HCT116 (cell line): ENCODE data around the gene MLYCD. TPM values are rescaled to one million over a fixed set of nuclear protein-coding genes. Genes with fewer than 3 reads are reported as not detected.

ENCODE experiments used
- ATAC-seq: fragments of 200-7000 bp; cut with Tn5 transposase; 2 replicates; pipeline ENCODE4 v1.9.1; 2020; ENCODE audit warnings: mild to moderate bottlenecking, moderate library complexity
- BruUV-seq: library from RNA; stranded (reverse); fragments of 400-500 nt; replicated peaks from 2 replicates; lab custom pipeline; 2021; lab: Mats Ljungman, UMichigan
- CTCF ChIA-PET: fragments of 300-600 bp; sonication (Branson Sonifier 250); formaldehyde crosslinking; loops from one replicate; lab custom pipeline; 2021; ENCODE audit warnings: antibody characterized with exemption; lab: Charles Lee
- POLR2A ChIA-PET: fragments of 300-600, 350-600 bp; sonication (Branson Sonifier 250); formaldehyde crosslinking; loops from one replicate; lab custom pipeline; 2021; ENCODE audit warnings: antibody characterized with exemption; lab: Charles Lee
- RAD21 ChIA-PET, 2 experiments: fragments of 300-600 bp; sonication (Branson Sonifier 250); formaldehyde crosslinking; loops; one replicate each; lab custom pipeline; 2023; ENCODE audit warnings: low total read pairs in 2 of 2; ENCODE audit not compliant: uncharacterized antibody in 2 of 2, unreplicated experiment in 2 of 2, low non-redundant PET in 1 of 2; lab: Charles Lee
- DNase-seq: peaks from one replicate; pipeline ENCODE4 v3.0.0-alpha.2; 2010; ENCODE audit warnings: low read depth, low spot score
- H2AFZ ChIP-seq: fragments of 200-600 bp; shearing (Covaris generic), sonication (generic); 2 replicates; pipeline ENCODE4 v1.6.1; 2017; ENCODE audit warnings: low read depth, mixed run types, mixed read lengths, antibody characterized with exemption, low read length; ENCODE audit not compliant: poor library complexity, severe bottlenecking
- H3K27ac ChIP-seq: 2 replicates; pipeline ENCODE4 v1.5.1; 2012; ENCODE audit warnings: low read depth, low read length
- H3K27me3 ChIP-seq: fragments of 200-600 bp; sonication (generic); 2 replicates; pipeline ENCODE4 v1.6.1; 2016; ENCODE audit warnings: mixed run types, low read length, mixed read lengths; ENCODE audit not compliant: insufficient read depth
- H3K36me3 ChIP-seq, 2 experiments: fragments of 200-500 bp in 1 of 2; fragments of 200-600 bp in 1 of 2; sonication (Bioruptor generic) in 1 of 2; sonication (generic) in 1 of 2; 2 replicates each; pipeline versions ENCODE4 v1.5.1 to v1.6.1; 2014 to 2016; ENCODE audit warnings: low read length in 2 of 2, inconsistent platforms in 1 of 2, mixed read lengths in 1 of 2, mixed run types in 1 of 2; ENCODE audit not compliant: insufficient read depth in 2 of 2, control insufficient read depth in 1 of 2
- H3K4me1 ChIP-seq, 2 experiments: fragments of 200-600 bp in 1 of 2; sonication (generic) in 1 of 2; 2 replicates each; pipeline versions ENCODE4 v1.5.1 to v1.6.1; 2012 to 2017; ENCODE audit warnings: low read length in 2 of 2, inconsistent platforms in 1 of 2, mild to moderate bottlenecking in 1 of 2, mixed read lengths in 1 of 2, mixed run types in 1 of 2, moderate library complexity in 1 of 2; ENCODE audit not compliant: insufficient read depth in 2 of 2, control insufficient read depth in 1 of 2
- H3K4me2 ChIP-seq: fragments of 200-600 bp; sonication (generic); 2 replicates; pipeline ENCODE4 v1.6.1; 2017; ENCODE audit warnings: mixed run types, low read length, mixed read lengths
- H3K4me3 ChIP-seq, 2 experiments: fragments of 200-600 bp in 1 of 2; sonication (generic) in 1 of 2; replicated peaks in 1 of 2; 2 replicates each; pipeline ENCODE4 v1.5.1; 2011 to 2016; ENCODE audit warnings: low read length in 2 of 2, control low read depth in 1 of 2, low read depth in 1 of 2, mild to moderate bottlenecking in 1 of 2, mixed read lengths in 1 of 2, mixed run types in 1 of 2
- H3K79me2 ChIP-seq: fragments of 200-600 bp; sonication (generic); 2 replicates; pipeline ENCODE4 v1.6.1; 2017; ENCODE audit warnings: mild to moderate bottlenecking, mixed run types, low read length, moderate library complexity, mixed read lengths; ENCODE audit not compliant: insufficient read depth
- H3K9ac ChIP-seq: fragments of 200-600 bp; sonication (generic); 2 replicates; pipeline ENCODE4 v1.6.1; 2016; ENCODE audit warnings: low read length, mixed read lengths
- H3K9me2 ChIP-seq: fragments of 200-600 bp; sonication (generic), shearing (Covaris generic); 2 replicates; pipeline ENCODE4 v1.6.1; 2017; ENCODE audit warnings: mixed run types, mild to moderate bottlenecking, moderate library complexity; ENCODE audit not compliant: insufficient read depth
- H3K9me3 ChIP-seq, 2 experiments: fragments of 200-500 bp in 1 of 2; fragments of 200-600 bp in 1 of 2; sonication (Bioruptor generic) in 1 of 2; sonication (generic) in 1 of 2; 2 replicates each; pipeline ENCODE4 v1.6.1; 2014 to 2017; ENCODE audit warnings: low read length in 2 of 2, mixed read lengths in 2 of 2, inconsistent platforms in 1 of 2, low read depth in 1 of 2, mild to moderate bottlenecking in 1 of 2, mixed run types in 1 of 2, moderate library complexity in 1 of 2; ENCODE audit not compliant: control insufficient read depth in 1 of 2, insufficient read depth in 1 of 2
- H4K20me1 ChIP-seq: fragments of 200-600 bp; sonication (generic), shearing (Covaris generic); 2 replicates; pipeline ENCODE4 v1.6.1; 2017; ENCODE audit warnings: mixed run types, mild to moderate bottlenecking, moderate library complexity; ENCODE audit not compliant: insufficient read depth
- CBX3 ChIP-seq: IDR thresholded peaks from 2 replicates; pipeline ENCODE4 v1.6.1; 2012; ENCODE audit warnings: low read depth
- CEBPB ChIP-seq: IDR thresholded peaks from 2 replicates; pipeline ENCODE4 v1.6.1; 2012; ENCODE audit warnings: low read depth
- ELF1 ChIP-seq: IDR thresholded peaks from 2 replicates; pipeline ENCODE4 v1.6.1; 2012; ENCODE audit warnings: low read depth, borderline replicate concordance
- EZH2 ChIP-seq: fragments of 200-600 bp; sonication (generic); IDR thresholded peaks from 2 replicates; pipeline ENCODE4 v1.6.1; 2017; ENCODE audit warnings: antibody characterized with exemption, mixed run types
- EZH2phosphoT487 ChIP-seq: fragments of 200-600 bp; IDR thresholded peaks from 2 replicates; pipeline ENCODE4 v1.6.1; 2018; ENCODE audit warnings: antibody characterized with exemption, borderline replicate concordance
- JUND ChIP-seq: IDR thresholded peaks from 2 replicates; pipeline ENCODE4 v1.6.1; 2012
- RAD21 ChIP-seq: IDR thresholded peaks from 2 replicates; pipeline ENCODE4 v1.6.1; 2012; ENCODE audit warnings: low read depth, mild to moderate bottlenecking
- SIN3A ChIP-seq: IDR thresholded peaks from 2 replicates; pipeline ENCODE4 v1.6.1; 2012; ENCODE audit warnings: low read depth
- TCF7L2 ChIP-seq: IDR thresholded peaks from 2 replicates; pipeline ENCODE4 v1.7.0; 2011; ENCODE audit warnings: borderline replicate concordance, inconsistent platforms; ENCODE audit not compliant: insufficient read depth, insufficient read length; ENCODE audit errors: extremely low read depth
- ZFX ChIP-seq: fragments of 450-650 bp; IDR thresholded peaks from 2 replicates; pipeline ENCODE4 v1.6.1; 2017
- ZNF274 ChIP-seq: fragments of 200-500 bp; sonication (Bioruptor generic); IDR thresholded peaks from 2 replicates; pipeline ENCODE4 v1.6.1; 2014; ENCODE audit warnings: mild to moderate bottlenecking, low read depth, low read length, inconsistent platforms
- intact Hi-C: fragments of 100-400 bp; cut with micrococcal nuclease; formaldehyde crosslinking; loops from 2 replicates; pipeline ENCODE4 v1.10.0; 2022
- total RNA-seq: library from RNA; stranded (reverse); gene quantifications from one replicate; pipeline ENCODE4 v1.2.1, GENCODE V29; 2021; ENCODE audit not compliant: unreplicated experiment
- TF ChIP-seq, protein P1 (sequence below): IDR thresholded peaks from 2 replicates; pipeline ENCODE4 v1.6.1; 2012
- TF ChIP-seq, protein P2 (sequence below): IDR thresholded peaks from 2 replicates; pipeline ENCODE4 v1.6.1; 2012; ENCODE audit warnings: low read depth

Gene MLYCD
- total RNA-seq, 1 experiment from 2014 or later, result 3.9 TPM

DNA sequence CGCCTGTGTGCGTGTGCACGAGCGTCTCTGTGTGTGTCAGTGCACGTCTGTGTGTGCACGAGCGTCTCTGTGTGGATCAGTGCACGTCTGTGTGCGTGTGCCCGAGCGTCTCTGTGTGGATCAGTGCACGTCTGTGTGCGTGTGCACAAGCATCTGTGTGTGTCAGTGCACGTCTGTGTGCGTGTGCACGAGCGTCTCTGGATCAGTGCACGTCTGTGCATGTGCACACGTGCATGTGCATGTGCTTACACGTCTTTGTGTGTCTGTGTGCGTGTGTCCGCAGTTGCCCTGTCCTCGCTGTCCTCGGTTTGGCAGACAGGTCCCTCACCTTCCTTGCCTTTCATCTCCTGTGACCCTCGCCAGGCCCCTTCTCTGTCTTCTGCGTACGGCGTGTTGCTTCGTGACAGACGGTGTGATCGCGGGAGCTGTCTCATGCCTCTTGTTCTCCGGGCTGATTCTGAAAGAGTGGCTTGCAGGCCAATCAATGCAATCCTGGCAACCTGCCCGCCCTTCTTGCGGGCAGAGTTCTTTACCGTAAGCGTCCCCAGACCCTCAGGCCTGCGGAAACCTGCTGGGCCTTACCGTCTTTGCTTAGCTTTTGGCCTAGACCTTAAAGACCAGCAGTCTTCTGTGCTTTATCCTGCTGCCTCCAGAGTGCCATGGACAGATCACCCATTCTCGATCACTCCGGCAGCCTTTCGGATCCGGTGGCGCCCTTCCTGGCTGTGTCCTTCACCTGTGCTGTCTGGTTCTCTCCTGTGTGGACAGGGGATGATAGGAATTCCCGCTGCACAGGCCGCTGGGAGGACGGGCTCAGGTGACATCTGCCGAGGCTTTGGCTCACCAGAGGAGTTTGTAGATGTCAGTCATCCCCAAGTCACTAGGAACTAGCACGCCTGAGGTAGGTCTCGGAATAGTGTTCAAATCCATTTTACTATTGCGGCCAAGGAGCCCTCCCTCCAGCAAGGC lies 18.5 kb downstream of the MLYCD start:
- no peak overlapping the region for H3K4me2 ChIP-seq
- intact Hi-C loops, result no loop called here
- no peak for ATAC-seq
- ChIA-PET RAD21 (no interaction called here), CTCF (no interaction called here), POLR2A (no interaction called here)
- no peak overlapping the region for H2AFZ ChIP-seq
- no peak overlapping the region for H3K4me3 ChIP-seq
- H3K27me3 ChIP-seq, result no peaks in the 10 kb centered on the region
- no peaks in the 10 kb centered on the region for H3K9me3 ChIP-seq
- H3K4me1 ChIP-seq, result peaks cover 0 to 10% of the 10 kb centered on the region in 2 experiments; a peak in 1 of 4 replicates
- H4K20me1 ChIP-seq, result no peaks in the 10 kb centered on the region
- TF ChIP-seq ELF1 (no peak), RAD21 (no peak), ZNF274 (no peak), ZFX (no peak)
- H3K9ac ChIP-seq, result no peak overlapping the region
- no peaks in the 10 kb centered on the region for H3K79me2 ChIP-seq
- BruUV-seq, result no TSS peak
- no peaks in the 10 kb centered on the region for H3K9me2 ChIP-seq
- no peak for DNase-seq
- no peak overlapping the region for H3K27ac ChIP-seq
- H3K36me3 ChIP-seq, result 0 out of 4 replicates have a peak, but pooled peaks cover 4 to 8% of the 10 kb centered on the region in 2 experiments

DNA sequence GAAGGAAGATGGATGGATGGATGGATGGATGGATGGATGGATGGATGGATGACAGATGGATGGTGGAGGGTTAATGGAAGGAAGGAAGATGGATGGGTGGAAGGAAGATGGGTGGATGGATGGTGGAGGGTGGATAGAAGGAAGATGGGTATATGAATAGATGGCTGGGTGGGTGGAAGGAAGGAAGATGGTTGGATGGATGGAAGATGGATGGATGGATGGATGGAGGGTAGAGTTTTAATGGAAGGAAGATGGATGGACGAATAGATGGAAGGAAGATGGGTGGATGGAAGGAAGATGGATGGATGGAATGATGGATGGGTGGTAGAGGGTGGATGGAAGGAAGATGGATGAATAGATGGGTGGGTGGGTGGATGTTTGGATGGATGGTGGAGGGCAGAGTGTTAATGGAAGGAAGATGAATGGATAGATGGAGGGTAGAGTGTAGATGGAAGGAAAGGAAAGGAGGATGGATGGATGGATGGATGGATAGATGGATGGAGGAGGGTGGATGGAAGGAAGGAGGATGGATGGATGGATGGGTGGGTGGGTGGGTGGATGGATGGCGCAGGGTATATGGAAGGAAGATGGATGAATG lies 22.1 kb downstream of the MLYCD start:
- POLR2A ChIA-PET, result no interaction called here
- H3K9me3 ChIP-seq, result no peaks in the 10 kb centered on the region
- H3K36me3 ChIP-seq, result 0 out of 4 replicates have a peak, but pooled peaks cover 2 to 8% of the 10 kb centered on the region in 2 experiments
- no peak overlapping the region for H3K9ac ChIP-seq
- no peaks in the 10 kb centered on the region for H3K79me2 ChIP-seq
- H3K27me3 ChIP-seq, result no peaks in the 10 kb centered on the region
- no TSS peak for BruUV-seq
- intact Hi-C loops, result no loop called here
- H4K20me1 ChIP-seq, result no peaks in the 10 kb centered on the region
- H3K4me2 ChIP-seq, result no peak overlapping the region
- H2AFZ ChIP-seq, result no peak overlapping the region
- RAD21 ChIA-PET, result no interaction called here
- no peaks in the 10 kb centered on the region for H3K4me1 ChIP-seq
- TF ChIP-seq, protein P1, sequence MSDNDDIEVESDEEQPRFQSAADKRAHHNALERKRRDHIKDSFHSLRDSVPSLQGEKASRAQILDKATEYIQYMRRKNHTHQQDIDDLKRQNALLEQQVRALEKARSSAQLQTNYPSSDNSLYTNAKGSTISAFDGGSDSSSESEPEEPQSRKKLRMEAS, result no peak
- no peak for TF ChIP-seq EZH2phosphoT487
- no peak for TF ChIP-seq CEBPB
- no peak for TF ChIP-seq TCF7L2
- no peak for TF ChIP-seq SIN3A
- TF ChIP-seq EZH2, result no peak
- TF ChIP-seq CBX3, result no peak
- TF ChIP-seq, protein P2, sequence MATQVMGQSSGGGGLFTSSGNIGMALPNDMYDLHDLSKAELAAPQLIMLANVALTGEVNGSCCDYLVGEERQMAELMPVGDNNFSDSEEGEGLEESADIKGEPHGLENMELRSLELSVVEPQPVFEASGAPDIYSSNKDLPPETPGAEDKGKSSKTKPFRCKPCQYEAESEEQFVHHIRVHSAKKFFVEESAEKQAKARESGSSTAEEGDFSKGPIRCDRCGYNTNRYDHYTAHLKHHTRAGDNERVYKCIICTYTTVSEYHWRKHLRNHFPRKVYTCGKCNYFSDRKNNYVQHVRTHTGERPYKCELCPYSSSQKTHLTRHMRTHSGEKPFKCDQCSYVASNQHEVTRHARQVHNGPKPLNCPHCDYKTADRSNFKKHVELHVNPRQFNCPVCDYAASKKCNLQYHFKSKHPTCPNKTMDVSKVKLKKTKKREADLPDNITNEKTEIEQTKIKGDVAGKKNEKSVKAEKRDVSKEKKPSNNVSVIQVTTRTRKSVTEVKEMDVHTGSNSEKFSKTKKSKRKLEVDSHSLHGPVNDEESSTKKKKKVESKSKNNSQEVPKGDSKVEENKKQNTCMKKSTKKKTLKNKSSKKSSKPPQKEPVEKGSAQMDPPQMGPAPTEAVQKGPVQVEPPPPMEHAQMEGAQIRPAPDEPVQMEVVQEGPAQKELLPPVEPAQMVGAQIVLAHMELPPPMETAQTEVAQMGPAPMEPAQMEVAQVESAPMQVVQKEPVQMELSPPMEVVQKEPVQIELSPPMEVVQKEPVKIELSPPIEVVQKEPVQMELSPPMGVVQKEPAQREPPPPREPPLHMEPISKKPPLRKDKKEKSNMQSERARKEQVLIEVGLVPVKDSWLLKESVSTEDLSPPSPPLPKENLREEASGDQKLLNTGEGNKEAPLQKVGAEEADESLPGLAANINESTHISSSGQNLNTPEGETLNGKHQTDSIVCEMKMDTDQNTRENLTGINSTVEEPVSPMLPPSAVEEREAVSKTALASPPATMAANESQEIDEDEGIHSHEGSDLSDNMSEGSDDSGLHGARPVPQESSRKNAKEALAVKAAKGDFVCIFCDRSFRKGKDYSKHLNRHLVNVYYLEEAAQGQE, result no peak
- no peak for TF ChIP-seq ZFX
- TF ChIP-seq JUND, result no peak
- TF ChIP-seq, all 23 proteins: peak for 0
- Histone ChIP-seq H3K4me3 (no peak overlapping the region), H3K9me2 (no peaks in the 10 kb centered on the region), H3K27ac (no peak overlapping the region)
- ATAC-seq (no peak), DNase-seq (no peak)
- CTCF ChIA-PET, result no interaction called here
